ENCODE results near the gene ADGRA3. TPM values are rescaled to one million over a fixed set of nuclear protein-coding genes. Genes with fewer than 3 reads are reported as not detected.
A peak's percentile ranks its signal among the peaks of the same experiment; 100 is the strongest.

ADGRA3 gene
- total RNA-seq, 1 experiment from 2014 or later, result 56.5 TPM

GRCh38 chr4:22500831-22501714, 14.8 kb downstream of the ADGRA3 start:
- no peak overlapping the region for H3K18ac ChIP-seq (ENCODE audit: insufficient read length, low read depth, low read length)
- no peak overlapping the region for H2BK120ac ChIP-seq (ENCODE audit: low read depth, low read length, poor library complexity, severe bottlenecking)
- H3K9ac ChIP-seq (ENCODE audit: extremely low read depth, insufficient read length, low read length), result no peak overlapping the region
- no peak overlapping the region for H3K4ac ChIP-seq (ENCODE audit: low read depth, low read length)
- H4K8ac ChIP-seq (replicated peaks; ENCODE audit: insufficient read length, low read depth, low read length), result no peak overlapping the region
- H3K14ac ChIP-seq (ENCODE audit: insufficient read depth, low read length), result no peak overlapping the region
- no peak overlapping the region for H2BK12ac ChIP-seq (ENCODE audit: insufficient read length, low read depth, low read length)
- no peaks in the 10 kb centered on the region for H3K23me2 ChIP-seq (ENCODE audit: insufficient read length, low read depth, low read length, poor library complexity, severe bottlenecking)
- Mint-ChIP-seq H3K9me3 (no peaks in the 10 kb centered on the region), H3K4me3 (no peak overlapping the region), H3K4me1 (peaks cover 25 to 28% of the 10 kb centered on the region in 2 experiments), H3K27me3 (ENCODE audit: low read depth) (no peaks in the 10 kb centered on the region), H3K36me3 (ENCODE audit: insufficient read depth in 1 of 3, low read depth in 3 of 3) (peaks cover 0 to 3% (median 2%) of the 10 kb centered on the region in 3 experiments; a peak in 3 of 7 replicates), H3K27ac (peak overlapping the region; percentile 65 to 90 (median 80); a peak in 6 of 7 replicates)
- peaks cover 20% of the 10 kb centered on the region for H3K4me1 ChIP-seq (ENCODE audit: insufficient read depth, low read length)
- H3K23ac ChIP-seq (ENCODE audit: insufficient read length, low read depth, low read length), result no peak overlapping the region
- no CpG with 5 or more reads among the region's 6 CpGs for WGBS (ENCODE audit: extremely low coverage, insufficient read length, low lambda C conversion rate)
- no peak for TF ChIP-seq CTCF (conservative IDR thresholded peaks at IDR 0.05)
- no peak overlapping the region for H2BK15ac ChIP-seq (ENCODE audit: low read depth, low read length)
- H2BK20ac ChIP-seq (ENCODE audit: low read depth, low read length, poor library complexity, severe bottlenecking), result no peak overlapping the region
- peaks cover 3% of the 10 kb centered on the region for H4K20me1 ChIP-seq (ENCODE audit: control insufficient read depth, insufficient read depth, insufficient read length)
- no peaks in the 10 kb centered on the region for H3K27me3 ChIP-seq (ENCODE audit: insufficient read depth, low read length)
- no peak overlapping the region for H2AK5ac ChIP-seq (ENCODE audit: insufficient read length, low read length)
- H3K79me2 ChIP-seq (ENCODE audit: insufficient read depth, low read length), result peaks cover 30% of the 10 kb centered on the region; the same call in 1 of the 2 replicates
- no peak overlapping the region for H4K5ac ChIP-seq (ENCODE audit: insufficient read length, low read depth, low read length)
- no peak for DNase-seq
- H3K56ac ChIP-seq (ENCODE audit: insufficient read length, low read depth, low read length), result no peak overlapping the region
- no peak overlapping the region for H4K91ac ChIP-seq (ENCODE audit: insufficient read length, low read depth, low read length)
- H2BK5ac ChIP-seq (ENCODE audit: insufficient read length, low read length), result no peak overlapping the region
- H2AFZ ChIP-seq (ENCODE audit: low read length), result no peak overlapping the region
- peaks cover 10% of the 10 kb centered on the region for H3K79me1 ChIP-seq (ENCODE audit: insufficient read depth, low read depth, low read length, poor library complexity, severe bottlenecking)
- H3K4me2 ChIP-seq (ENCODE audit: insufficient read depth, insufficient read length, low read length), result no peak overlapping the region
- no peaks in the 10 kb centered on the region for H3K9me3 ChIP-seq (ENCODE audit: control insufficient read depth, low read depth, low read length)
- H3T11ph ChIP-seq (ENCODE audit: low read length), result no peak overlapping the region
- no peak overlapping the region for H3K27ac ChIP-seq (ENCODE audit: insufficient read length, low read depth, low read length)

Measured in H9 (cell line).